ENCODE data around the gene POLQ. TPM values are rescaled to one million over a fixed set of nuclear protein-coding genes. Genes with fewer than 3 reads are reported as not detected.
"Not testable (repeated sequence)": the region's sequence is repeated elsewhere in the genome, so short reads cannot be mapped to it uniquely, and the experiment has no call there.

The POLQ gene
- polyA plus RNA-seq, 4 donors: 3.6 to 5.9 (median 5.0) TPM

DNA sequence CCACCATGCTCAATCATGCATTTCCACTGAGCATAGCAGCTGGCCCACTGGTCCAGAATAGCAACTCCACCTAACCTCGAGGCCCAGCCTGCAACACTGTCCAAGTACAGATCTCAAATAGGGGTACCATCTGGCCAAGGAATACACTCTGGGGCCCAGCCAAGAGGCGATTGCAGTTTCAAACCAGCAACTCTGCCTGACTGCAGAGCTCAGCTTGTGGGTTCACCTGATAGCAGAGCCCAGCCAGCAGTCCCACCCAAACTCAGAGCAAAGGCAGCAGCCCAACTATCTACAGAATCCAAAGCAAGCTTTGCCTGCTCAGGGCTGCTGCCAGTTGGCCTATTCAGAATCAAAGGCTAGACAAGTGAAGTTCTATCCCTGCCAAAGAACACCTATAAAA lies 30.5 kb downstream of the POLQ start:
- DNase-seq (ENCODE audit: low read depth in 4 of 4, low spot score in 3 of 4): no peak

- DNase-seq (ENCODE audit: low read depth in 4 of 4, low spot score in 3 of 4): no peak
Observed at GRCh38 chr3:121514496-121514895, 31.3 kb downstream of the POLQ start.

DNA sequence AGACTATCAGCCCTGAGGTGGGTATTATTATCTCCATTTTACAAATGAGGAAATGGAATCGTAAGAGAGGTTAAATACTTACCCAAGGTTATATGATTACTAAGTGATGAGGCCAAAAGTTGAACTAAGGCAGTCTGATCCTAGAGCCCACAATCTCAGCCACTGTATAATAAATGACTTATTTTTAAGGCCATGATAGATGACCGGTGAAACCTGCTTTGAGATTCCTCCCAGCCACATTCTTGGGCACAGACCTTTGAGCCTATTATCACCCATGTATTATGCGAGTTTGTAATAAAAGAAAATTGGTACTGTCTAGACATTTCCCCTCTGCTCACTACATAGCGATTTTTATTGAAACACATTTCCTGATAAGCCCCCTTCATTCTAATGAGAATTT lies 37.4 kb downstream of the POLQ start:
- DNase-seq (ENCODE audit: low read depth in 4 of 4, low spot score in 3 of 4): no peak

GRCh38 chr3:121505256-121505655 lies 40.5 kb downstream of the POLQ start:
- DNase-seq (ENCODE audit: low read depth in 4 of 4, low spot score in 3 of 4): no peak

GRCh38 chr3:121504618-121505017 lies 41.2 kb downstream of the POLQ start:
- no peak for DNase-seq (ENCODE audit: low read depth in 4 of 4, low spot score in 3 of 4)

GRCh38 chr3:121496786-121497185 lies 49.0 kb downstream of the POLQ start:
- no peak for DNase-seq (ENCODE audit: low read depth in 4 of 4, low spot score in 3 of 4)

- no peak for DNase-seq (ENCODE audit: low read depth in 4 of 4, low spot score in 3 of 4)
Observed at GRCh38 chr3:121493431-121493830, 52.4 kb downstream of the POLQ start.

- DNase-seq (ENCODE audit: low read depth in 4 of 4, low spot score in 3 of 4): no peak
Observed at GRCh38 chr3:121491683-121492320, 54.0 kb downstream of the POLQ start.

DNA sequence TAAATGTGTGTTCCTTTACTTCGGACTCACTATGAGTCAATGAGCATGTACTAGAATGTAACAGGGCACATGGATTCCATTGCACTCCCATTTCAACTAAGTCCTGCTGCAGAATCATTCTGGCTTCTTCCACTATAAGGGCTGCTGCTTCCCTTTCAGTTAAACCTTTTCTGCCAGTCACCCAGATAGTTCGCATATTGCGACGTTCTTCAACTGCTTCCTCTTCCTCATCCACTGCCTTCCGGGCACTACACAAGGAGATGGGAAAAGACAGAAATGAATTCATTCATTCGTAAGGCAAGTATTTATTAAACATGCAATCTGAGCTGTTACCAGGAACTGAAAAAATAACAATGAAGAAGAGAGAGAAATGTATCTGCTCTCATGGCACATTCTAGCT lies 55.6 kb downstream of the POLQ start:
- no peak for DNase-seq (ENCODE audit: low read depth in 4 of 4, low spot score in 3 of 4)

DNA sequence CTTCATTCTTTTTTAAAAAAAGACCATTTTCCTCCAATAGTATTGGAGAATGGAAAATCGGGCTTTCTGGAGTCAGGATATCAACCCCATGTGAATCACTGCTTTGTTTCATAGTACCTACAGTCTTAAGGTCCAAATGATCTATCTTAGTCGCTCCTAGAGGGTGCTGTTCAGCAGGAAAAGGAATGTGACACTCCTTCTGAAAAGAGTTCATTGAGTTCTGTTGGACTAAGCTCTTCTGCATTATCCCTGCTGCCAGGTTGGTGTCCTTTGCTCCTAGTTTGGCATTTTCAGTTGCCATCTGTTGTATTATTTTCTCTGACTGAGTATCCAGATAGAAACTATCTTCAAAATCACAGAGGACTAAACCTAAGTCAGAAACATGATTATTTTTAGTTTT lies 57.2 kb downstream of the POLQ start:
- no peak for DNase-seq (ENCODE audit: low read depth in 4 of 4, low spot score in 3 of 4)

DNA sequence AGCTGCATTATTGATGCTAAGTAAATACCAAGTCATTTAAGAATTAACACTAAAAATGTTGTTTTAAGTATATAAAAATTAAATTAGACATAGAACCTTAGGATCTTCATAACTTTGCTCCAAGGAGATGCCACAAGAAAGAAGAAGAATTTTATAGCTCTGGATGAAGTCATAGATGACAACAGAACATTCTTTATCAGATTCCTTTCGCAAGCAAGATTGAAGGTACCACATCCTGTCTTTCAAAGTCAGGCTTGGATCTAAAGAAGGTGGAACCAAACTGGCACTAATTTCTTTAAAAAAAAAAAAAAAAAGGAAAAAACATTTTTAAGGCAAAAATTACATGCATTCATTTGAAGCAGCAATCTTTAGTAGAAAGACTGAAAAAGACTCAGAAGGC lies 62.5 kb downstream of the POLQ start:
- no peak for DNase-seq (ENCODE audit: low read depth in 4 of 4, low spot score in 3 of 4)

DNA sequence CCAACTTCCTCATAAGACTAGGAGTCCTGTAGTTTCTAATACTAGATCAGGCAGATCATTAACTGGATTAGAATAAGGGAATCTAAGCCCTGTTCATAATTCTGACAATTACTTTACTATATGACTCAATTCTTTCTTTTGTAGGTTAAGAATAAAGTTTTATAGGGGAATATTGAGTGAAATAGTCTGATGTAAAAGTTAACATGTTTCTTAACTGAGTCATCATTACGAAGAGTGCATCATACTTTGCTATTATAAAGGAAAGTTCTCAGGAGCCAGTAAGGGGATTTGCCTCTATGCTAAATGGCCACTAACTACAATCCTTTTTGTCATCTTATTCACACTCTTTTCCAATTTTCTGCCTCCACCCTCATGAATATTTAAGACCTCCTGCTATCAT lies 63.1 kb downstream of the POLQ start:
- no peak for DNase-seq (ENCODE audit: low read depth in 4 of 4, low spot score in 3 of 4)

DNA sequence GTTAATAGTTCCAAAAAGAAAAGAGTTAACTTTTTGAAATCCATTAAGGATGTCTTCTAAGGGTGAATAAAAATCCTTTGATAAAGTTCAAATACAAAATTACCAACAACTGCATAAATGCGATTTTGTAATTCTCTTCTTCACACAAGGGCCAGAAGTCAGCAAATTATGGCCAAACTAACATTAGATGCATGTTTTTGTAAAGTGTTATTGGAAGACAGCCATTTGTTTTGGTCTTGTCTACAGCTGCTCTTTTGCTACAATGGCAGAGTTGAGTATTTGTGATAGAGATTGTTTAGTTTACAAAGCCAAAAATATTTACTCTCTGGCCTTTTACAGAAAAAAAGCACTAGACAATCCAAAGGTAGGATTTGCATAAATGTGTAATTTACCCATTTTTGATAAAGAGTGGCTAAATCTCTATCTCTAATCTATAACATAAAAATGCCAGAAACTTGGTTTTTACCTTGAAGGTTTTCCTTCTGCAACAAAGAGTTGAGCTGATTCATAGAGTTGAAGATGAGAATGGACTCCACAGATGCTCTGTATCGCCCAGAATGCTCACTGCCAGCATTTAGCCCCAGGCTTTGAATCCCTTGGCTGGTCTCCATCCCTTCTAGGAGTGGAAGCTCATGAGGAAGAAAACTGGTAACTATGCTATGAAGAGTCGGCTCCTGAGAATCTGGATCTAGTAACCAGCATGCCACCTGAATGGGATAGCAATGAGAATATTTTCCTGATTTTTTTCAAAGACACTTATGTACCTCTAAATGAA lies 64.5 kb downstream of the POLQ start:
- DNase-seq (ENCODE audit: low read depth in 4 of 4, low spot score in 3 of 4): no peak

DNA sequence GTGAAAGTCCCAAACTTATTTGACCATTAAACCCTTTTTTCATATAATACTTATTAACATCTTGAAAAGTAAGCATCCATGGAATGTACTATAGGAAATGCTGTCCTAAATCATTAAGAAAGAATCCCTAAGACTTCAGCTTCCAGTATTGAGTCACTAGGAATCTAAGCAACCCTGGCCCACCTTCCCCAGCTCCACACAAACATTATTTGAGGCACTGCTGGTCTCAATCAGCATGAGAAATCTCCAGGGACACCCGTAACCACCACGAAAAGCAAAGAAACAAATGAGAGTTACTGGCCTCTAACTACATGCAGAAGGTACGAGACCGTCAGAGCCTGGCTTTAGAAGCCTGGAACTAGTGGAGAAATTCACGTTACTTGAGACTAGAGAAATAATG lies 68.2 kb downstream of the POLQ start:
- no peak for DNase-seq (ENCODE audit: low read depth in 4 of 4, low spot score in 3 of 4)

DNA sequence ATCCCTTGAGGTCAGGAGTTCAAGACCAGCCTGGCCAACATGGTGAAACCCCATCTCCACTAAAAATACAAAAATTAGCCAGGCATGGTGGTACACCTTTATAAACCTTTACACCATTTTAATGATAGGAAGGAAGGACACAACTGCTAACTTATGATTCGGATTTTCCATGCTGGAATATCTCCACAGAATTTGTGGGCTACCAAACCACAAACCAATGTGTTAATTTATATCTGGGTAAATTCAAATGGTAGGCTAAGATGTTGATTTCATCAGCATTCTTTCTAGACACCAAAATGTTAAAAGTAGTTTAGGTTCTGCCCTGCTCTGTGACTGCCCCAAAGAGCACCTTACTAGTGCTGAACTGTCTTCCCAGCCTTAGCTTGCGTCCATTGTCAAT lies 72.8 kb downstream of the POLQ start:
- DNase-seq (ENCODE audit: low read depth in 4 of 4, low spot score in 3 of 4): no peak

DNA sequence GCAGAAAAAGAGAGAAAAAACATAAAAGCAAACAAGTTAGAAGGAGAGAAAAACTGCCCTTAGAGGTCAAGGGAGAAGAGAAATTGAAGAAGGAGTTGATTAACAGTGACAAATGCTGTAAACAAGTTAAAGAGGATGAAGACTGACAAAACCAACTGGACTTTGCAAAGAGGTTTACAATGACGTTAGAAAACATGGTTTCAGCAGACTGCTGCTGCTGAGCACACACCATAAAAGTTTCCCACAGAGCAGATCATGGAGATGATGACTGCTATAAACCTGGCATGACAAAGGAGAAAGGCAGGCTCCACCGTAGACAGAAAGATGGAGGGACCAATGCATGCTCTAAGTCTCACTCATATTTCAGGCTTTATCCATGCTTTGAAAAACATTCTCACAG lies 78.7 kb downstream of the POLQ start:
- DNase-seq (ENCODE audit: low read depth in 4 of 4, low spot score in 3 of 4): no peak

DNA sequence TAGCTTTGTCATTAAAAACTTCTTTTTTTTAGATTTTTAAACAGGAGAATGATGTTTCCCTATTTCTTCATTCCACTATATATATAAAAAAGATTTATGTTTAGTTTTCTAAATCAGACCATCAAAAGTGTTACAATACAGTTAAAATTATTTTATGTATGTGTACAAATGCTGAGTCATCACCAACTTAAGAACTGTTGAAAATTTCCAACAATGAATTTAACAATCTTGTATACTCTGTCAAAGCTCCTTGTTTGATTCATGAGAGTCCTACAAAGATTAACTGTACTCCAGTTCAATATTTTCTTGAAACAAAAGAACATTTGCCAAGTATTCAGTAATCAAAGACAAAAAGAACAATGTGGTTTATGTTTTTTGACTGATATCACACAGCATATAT lies 82.0 kb downstream of the POLQ start:
- no peak for DNase-seq (ENCODE audit: low read depth in 4 of 4, low spot score in 3 of 4)

GRCh38 chr3:121462565-121462964 lies 83.2 kb downstream of the POLQ start:
- DNase-seq (ENCODE audit: low read depth in 4 of 4, low spot score in 3 of 4): no peak

DNA sequence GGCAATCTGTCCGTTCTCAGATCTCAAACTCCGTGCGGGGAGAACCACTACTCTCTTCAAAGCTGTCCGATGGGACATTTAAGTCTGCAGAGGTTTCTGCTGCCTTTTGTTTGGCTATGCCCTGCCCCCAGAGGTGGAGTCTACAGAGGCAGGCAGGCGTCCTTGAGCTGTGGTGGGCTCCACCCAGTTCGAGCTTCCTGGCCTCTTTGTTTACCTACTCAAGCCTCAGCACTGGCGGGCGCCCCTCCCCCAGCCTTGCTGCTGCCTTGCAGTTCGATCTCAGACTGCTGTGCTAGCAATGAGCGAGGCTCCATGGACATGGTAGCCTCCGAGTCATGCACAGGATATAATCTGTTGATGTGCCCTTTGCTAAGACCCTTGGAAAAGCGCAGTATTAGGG lies 94.0 kb downstream of the POLQ start:
- not testable (repeated sequence) for DNase-seq (ENCODE audit: low read depth in 4 of 4, low spot score in 3 of 4)

- no peak for DNase-seq (ENCODE audit: low read depth in 4 of 4, low spot score in 3 of 4)
Observed at GRCh38 chr3:121443456-121443855, 102.3 kb downstream of the POLQ start.

DNA sequence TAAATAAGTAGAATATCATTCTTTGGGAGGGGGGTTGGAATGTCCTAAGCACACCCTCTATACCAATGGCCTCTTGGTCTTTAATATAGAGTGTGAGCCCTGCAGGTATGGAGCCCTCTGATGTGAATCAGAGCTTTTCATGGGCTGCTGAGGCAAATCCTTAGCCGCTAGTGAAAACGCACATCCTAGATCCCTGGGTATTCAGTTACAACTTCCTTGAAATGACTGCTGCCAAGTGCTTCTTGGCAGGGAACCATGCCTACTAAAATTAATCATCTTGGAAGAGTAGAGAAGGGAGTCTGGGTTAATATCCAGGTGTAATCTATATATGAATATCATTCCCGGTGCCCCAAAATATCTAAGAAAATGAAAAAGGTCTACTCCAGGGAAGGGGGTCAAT lies 109.1 kb downstream of the POLQ start:
- DNase-seq (ENCODE audit: low read depth in 4 of 4, low spot score in 3 of 4): no peak

GRCh38 chr3:121436074-121436473 lies 109.7 kb downstream of the POLQ start:
- no peak for DNase-seq (ENCODE audit: low read depth in 4 of 4, low spot score in 3 of 4)
